Fibroblast of mammary gland (primary cell): ENCODE measurements around the gene BAIAP2.

Source experiments
- DNase-seq: peaks from one replicate; pipeline ENCODE4 v3.0.0-alpha.2; 2010; ENCODE audit warnings: low read depth
- H3K4me3 ChIP-seq: 2 replicates; pipeline ENCODE4 v1.5.1; 2011; ENCODE audit warnings: low read depth, mild to moderate bottlenecking, low read length, moderate library complexity; ENCODE audit not compliant: control insufficient read depth
- CTCF ChIP-seq: conservative IDR thresholded peaks from 2 replicates; pipeline ENCODE4 v1.5.1; 2011; ENCODE audit warnings: low read depth, low read length, inconsistent platforms; ENCODE audit not compliant: control insufficient read depth, insufficient read depth

The BAIAP2 gene

GRCh38 chr17:81059026-81059425 lies 24.1 kb downstream of the BAIAP2 start:
- no peak overlapping the region for H3K4me3 ChIP-seq
- no peak for DNase-seq
- TF ChIP-seq CTCF: no peak

GRCh38 chr17:81060416-81060815 lies 25.5 kb downstream of the BAIAP2 start:
- DNase-seq: no peak
- TF ChIP-seq CTCF: no peak
- no peak overlapping the region for H3K4me3 ChIP-seq

- no peak for DNase-seq
- TF ChIP-seq CTCF: no peak
- no peak overlapping the region for H3K4me3 ChIP-seq
Observed at GRCh38 chr17:81061027-81061735, 26.2 kb downstream of the BAIAP2 start.

- DNase-seq: no peak
- TF ChIP-seq CTCF: no peak
- H3K4me3 ChIP-seq: no peak overlapping the region
Observed at GRCh38 chr17:81062014-81062780, 27.2 kb downstream of the BAIAP2 start.

- TF ChIP-seq CTCF: no peak
- H3K4me3 ChIP-seq: no peak overlapping the region
- DNase-seq: no peak
Observed at GRCh38 chr17:81063106-81064093, 28.4 kb downstream of the BAIAP2 start.
